ENCODE measurements around the gene SCYGR6. TPM values are rescaled to one million over a fixed set of nuclear protein-coding genes. Genes with fewer than 3 reads are reported as not detected.

SCYGR6 gene
- total RNA-seq, 1 experiment from 2014 or later, result not detected

DNA sequence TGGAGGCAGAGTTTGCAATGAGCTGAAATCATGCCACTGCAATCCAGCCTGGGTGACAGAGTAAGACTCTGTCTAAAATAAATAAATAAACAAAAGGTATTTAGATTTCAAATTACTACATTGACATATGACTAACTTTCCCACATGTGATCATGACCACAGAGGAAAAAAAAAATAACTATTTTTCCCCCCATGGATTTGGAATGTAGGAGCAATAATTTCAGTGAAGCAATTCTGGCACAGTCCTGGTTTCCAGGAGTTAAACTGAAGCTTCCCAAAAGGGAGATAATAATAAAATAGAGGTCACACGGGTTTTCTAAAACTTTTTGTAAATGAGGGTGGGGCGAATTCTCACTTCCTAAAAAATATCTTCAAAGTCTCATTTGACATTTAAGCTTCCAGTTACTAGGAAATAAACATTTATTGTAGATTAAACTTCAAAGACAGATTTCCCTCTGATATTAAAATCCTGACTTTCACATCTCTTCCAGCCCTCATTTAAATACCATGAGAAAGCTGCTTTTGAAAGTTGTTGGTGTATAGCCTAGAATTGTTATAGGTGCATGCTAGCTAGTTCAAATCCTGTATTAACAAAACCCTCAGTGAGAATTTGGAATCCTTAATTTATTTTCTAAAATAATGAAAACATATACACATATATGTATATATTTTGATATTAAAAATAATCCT lies 27.4 kb downstream of the SCYGR6 start:
- H3K4me1 Mint-ChIP-seq (ENCODE audit: insufficient read depth, unreplicated experiment), result no peaks in the 10 kb centered on the region
- peak; percentile 35 for DNase-seq (ENCODE audit: unreplicated experiment)
- no peaks in the 10 kb centered on the region for H3K36me3 Mint-ChIP-seq (ENCODE audit: insufficient read depth, unreplicated experiment)
- no TSS peak for BruUV-seq (replicated peaks)
- no peak overlapping the region for H3K27ac Mint-ChIP-seq (ENCODE audit: low read depth, unreplicated experiment)
- no peak overlapping the region for H3K4me3 Mint-ChIP-seq (ENCODE audit: unreplicated experiment)
- CTCF ChIA-PET, result interaction anchor here (2.2 to 2.3 kb wide), 2 partner anchors 17 to 39 kb away, joined by 7 to 8 read pairs; no protein-coding TSS in a partner anchor
- POLR2A ChIA-PET, result interaction anchor here (0.6 to 0.7 kb wide), 3 partner anchors 128 to 224 kb away, joined by 3 read pairs; no protein-coding TSS in a partner anchor
- intact Hi-C loops (cut with micrococcal nuclease), result no loop called here
- H3K27me3 Mint-ChIP-seq (ENCODE audit: insufficient read depth, unreplicated experiment), result peaks cover 18% of the 10 kb centered on the region
- no peaks in the 10 kb centered on the region for H3K9me3 Mint-ChIP-seq (ENCODE audit: unreplicated experiment)
- TF ChIP-seq, protein P1, sequence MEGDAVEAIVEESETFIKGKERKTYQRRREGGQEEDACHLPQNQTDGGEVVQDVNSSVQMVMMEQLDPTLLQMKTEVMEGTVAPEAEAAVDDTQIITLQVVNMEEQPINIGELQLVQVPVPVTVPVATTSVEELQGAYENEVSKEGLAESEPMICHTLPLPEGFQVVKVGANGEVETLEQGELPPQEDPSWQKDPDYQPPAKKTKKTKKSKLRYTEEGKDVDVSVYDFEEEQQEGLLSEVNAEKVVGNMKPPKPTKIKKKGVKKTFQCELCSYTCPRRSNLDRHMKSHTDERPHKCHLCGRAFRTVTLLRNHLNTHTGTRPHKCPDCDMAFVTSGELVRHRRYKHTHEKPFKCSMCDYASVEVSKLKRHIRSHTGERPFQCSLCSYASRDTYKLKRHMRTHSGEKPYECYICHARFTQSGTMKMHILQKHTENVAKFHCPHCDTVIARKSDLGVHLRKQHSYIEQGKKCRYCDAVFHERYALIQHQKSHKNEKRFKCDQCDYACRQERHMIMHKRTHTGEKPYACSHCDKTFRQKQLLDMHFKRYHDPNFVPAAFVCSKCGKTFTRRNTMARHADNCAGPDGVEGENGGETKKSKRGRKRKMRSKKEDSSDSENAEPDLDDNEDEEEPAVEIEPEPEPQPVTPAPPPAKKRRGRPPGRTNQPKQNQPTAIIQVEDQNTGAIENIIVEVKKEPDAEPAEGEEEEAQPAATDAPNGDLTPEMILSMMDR (IDR thresholded peaks at IDR 0.05; ENCODE audit: unreplicated experiment), result no peak

DNA sequence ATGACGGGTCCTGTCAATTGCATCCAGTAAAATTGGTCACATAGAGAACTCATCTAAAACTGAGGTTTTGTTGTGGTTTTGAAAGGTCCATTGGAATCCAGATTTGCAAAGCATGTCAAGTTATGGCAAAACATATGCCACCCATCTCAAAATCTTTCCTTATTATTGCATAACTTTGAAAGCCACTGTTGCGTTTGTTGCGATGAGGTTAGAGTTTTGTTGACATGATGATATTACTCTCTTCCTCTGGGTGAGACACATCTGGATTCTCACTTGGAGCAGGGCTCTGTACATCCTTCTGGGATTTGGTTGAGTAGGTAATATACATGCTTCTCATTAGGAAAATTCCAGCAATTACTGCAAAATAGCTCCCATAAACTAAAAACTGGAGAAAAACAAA lies 37.4 kb downstream of the SCYGR6 start:
- intact Hi-C loops (cut with micrococcal nuclease), result no loop called here
- H3K9me3 Mint-ChIP-seq (ENCODE audit: unreplicated experiment), result no peaks in the 10 kb centered on the region
- H3K4me3 Mint-ChIP-seq (ENCODE audit: unreplicated experiment), result no peak overlapping the region
- H3K4me1 Mint-ChIP-seq (ENCODE audit: insufficient read depth, unreplicated experiment), result no peaks in the 10 kb centered on the region
- TF ChIP-seq, protein P1 (IDR thresholded peaks at IDR 0.05; ENCODE audit: unreplicated experiment), result no peak
- CTCF ChIA-PET, result interaction anchor here (1.6 kb wide), 1 partner anchor 29 kb away, joined by 5 read pairs; no protein-coding TSS in a partner anchor
- DNase-seq (ENCODE audit: unreplicated experiment), result no peak
- peaks cover 24% of the 10 kb centered on the region for H3K27me3 Mint-ChIP-seq (ENCODE audit: insufficient read depth, unreplicated experiment)
- no peak overlapping the region for H3K27ac Mint-ChIP-seq (ENCODE audit: low read depth, unreplicated experiment)
- no peaks in the 10 kb centered on the region for H3K36me3 Mint-ChIP-seq (ENCODE audit: insufficient read depth, unreplicated experiment)
- BruUV-seq (replicated peaks), result no TSS peak
- POLR2A ChIA-PET, result no interaction called here

DNA sequence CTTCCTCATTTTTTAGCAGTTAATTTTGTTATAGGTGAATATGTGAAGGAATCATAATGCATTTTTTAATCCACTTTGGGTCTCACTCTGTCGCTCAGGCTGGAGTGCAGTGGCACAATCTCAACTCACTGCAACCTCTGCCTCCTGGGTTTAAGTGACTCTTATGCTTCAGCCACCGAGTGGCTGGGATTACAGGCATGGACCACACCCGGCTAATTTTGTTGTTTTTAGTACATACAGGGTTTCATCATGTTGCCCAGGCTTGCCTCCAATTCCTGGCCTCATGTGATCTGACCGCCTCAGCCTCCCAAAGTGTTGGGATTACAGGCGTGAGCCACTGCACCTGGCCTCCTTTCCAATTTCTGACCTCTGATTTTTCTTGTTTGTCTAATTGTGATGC lies 40.3 kb downstream of the SCYGR6 start:
- ChIA-PET CTCF (interaction anchor here (0.6 kb wide), 1 partner anchor 209 kb away, joined by 4 read pairs; no protein-coding TSS in a partner anchor), POLR2A (interaction anchor here (0.9 kb wide), 2 partner anchors 9 to 84 kb away, joined by 3 read pairs; no protein-coding TSS in a partner anchor)
- H3K27ac Mint-ChIP-seq (ENCODE audit: low read depth, unreplicated experiment), result no peak overlapping the region
- peaks cover 9% of the 10 kb centered on the region for H3K27me3 Mint-ChIP-seq (ENCODE audit: insufficient read depth, unreplicated experiment)
- no peak overlapping the region for H3K4me3 Mint-ChIP-seq (ENCODE audit: unreplicated experiment)
- no peaks in the 10 kb centered on the region for H3K9me3 Mint-ChIP-seq (ENCODE audit: unreplicated experiment)
- peak; percentile 26 for DNase-seq (ENCODE audit: unreplicated experiment)
- intact Hi-C loops (cut with micrococcal nuclease), result no loop called here
- no peaks in the 10 kb centered on the region for H3K4me1 Mint-ChIP-seq (ENCODE audit: insufficient read depth, unreplicated experiment)
- no TSS peak for BruUV-seq (replicated peaks)
- no peaks in the 10 kb centered on the region for H3K36me3 Mint-ChIP-seq (ENCODE audit: insufficient read depth, unreplicated experiment)
- TF ChIP-seq, protein P1 (IDR thresholded peaks at IDR 0.05; ENCODE audit: unreplicated experiment), result no peak

DNA sequence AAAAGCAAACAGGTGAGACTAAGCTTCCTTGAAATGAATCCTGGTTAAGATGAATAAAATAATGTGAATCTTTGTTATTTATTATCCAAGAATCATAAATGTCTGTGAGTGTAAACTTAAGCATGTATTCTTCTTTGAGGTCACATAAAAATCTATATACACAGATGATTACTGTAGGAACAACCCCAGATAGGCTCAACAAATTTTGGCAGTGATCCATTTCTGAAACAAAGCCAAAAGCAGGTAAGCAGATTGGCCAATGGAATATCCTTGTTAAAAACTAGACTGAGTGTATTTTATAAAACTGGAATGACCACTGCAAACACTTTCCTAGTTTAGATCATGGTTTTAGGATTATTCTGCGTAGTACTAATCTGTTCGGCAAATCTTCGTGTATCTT lies 46.6 kb downstream of the SCYGR6 start:
- TF ChIP-seq, protein P1 (IDR thresholded peaks at IDR 0.05; ENCODE audit: unreplicated experiment), result no peak
- Mint-ChIP-seq H3K4me3 (ENCODE audit: unreplicated experiment) (no peak overlapping the region), H3K9me3 (ENCODE audit: unreplicated experiment) (no peaks in the 10 kb centered on the region), H3K4me1 (ENCODE audit: insufficient read depth, unreplicated experiment) (no peaks in the 10 kb centered on the region), H3K27me3 (ENCODE audit: insufficient read depth, unreplicated experiment) (no peaks in the 10 kb centered on the region), H3K36me3 (ENCODE audit: insufficient read depth, unreplicated experiment) (no peaks in the 10 kb centered on the region), H3K27ac (ENCODE audit: low read depth, unreplicated experiment) (no peak overlapping the region)
- no peak for DNase-seq (ENCODE audit: unreplicated experiment)
- intact Hi-C loops (cut with micrococcal nuclease), result no loop called here
- BruUV-seq (replicated peaks), result no TSS peak
- ChIA-PET POLR2A (interaction anchor here (0.7 kb wide), 1 partner anchor 105 kb away, joined by 3 read pairs; no protein-coding TSS in a partner anchor), CTCF (no interaction called here)

Measured in MCF 10A (cell line).